Measurements from ENCODE around the gene NOB1. TPM values are rescaled to one million over a fixed set of nuclear protein-coding genes. Genes with fewer than 3 reads are reported as not detected.

NOB1 gene
- total RNA-seq, 4 donors from 2014 or later, result 15.9 to 50.5 (median 21.0) TPM

- Histone ChIP-seq H3K27ac (no peak overlapping the region), H3K27me3 (no peaks in the 10 kb centered on the region), H3K4me1 (no peaks in the 10 kb centered on the region), H3K4me3 (no peak overlapping the region), H3K36me3 (no peaks in the 10 kb centered on the region), H3K9me3 (no peaks in the 10 kb centered on the region)
- DNase-seq, result no peak
- intact Hi-C loops (cut with DNase I; ENCODE audit: low total_unique reads), result no loop called here
- TF ChIP-seq CTCF (IDR thresholded peaks at IDR 0.05), result no peak
- no peak for TF ChIP-seq POLR2A (IDR thresholded peaks at IDR 0.05)
Observed at GRCh38 chr16:69781118-69781517, 26.4 kb upstream of the NOB1 start.

- H3K27me3 ChIP-seq, result no peaks in the 10 kb centered on the region
- no peaks in the 10 kb centered on the region for H3K9me3 ChIP-seq
- H3K4me3 ChIP-seq, result no peak overlapping the region
- no peak for DNase-seq
- no peaks in the 10 kb centered on the region for H3K36me3 ChIP-seq
- H3K27ac ChIP-seq, result no peak overlapping the region
- no peaks in the 10 kb centered on the region for H3K4me1 ChIP-seq
- intact Hi-C loops (cut with DNase I; ENCODE audit: low total_unique reads), result no loop called here
- no peak for TF ChIP-seq POLR2A (IDR thresholded peaks at IDR 0.05)
- no peak for TF ChIP-seq CTCF (IDR thresholded peaks at IDR 0.05)
Observed at GRCh38 chr16:69779724-69780123, 25.0 kb upstream of the NOB1 start.

GRCh38 chr16:69775563-69775962, 20.8 kb upstream of the NOB1 start:
- no peak for TF ChIP-seq POLR2A (IDR thresholded peaks at IDR 0.05)
- no peak for TF ChIP-seq CTCF (IDR thresholded peaks at IDR 0.05)
- intact Hi-C loops (cut with DNase I; ENCODE audit: low total_unique reads), result no loop called here
- no peaks in the 10 kb centered on the region for H3K4me1 ChIP-seq
- no peaks in the 10 kb centered on the region for H3K27me3 ChIP-seq
- no peaks in the 10 kb centered on the region for H3K36me3 ChIP-seq
- DNase-seq, result no peak
- no peak overlapping the region for H3K27ac ChIP-seq
- H3K4me3 ChIP-seq, result no peak overlapping the region
- H3K9me3 ChIP-seq, result no peaks in the 10 kb centered on the region

GRCh38 chr16:69773260-69773947, 18.7 kb upstream of the NOB1 start:
- Histone ChIP-seq H3K27me3 (no peaks in the 10 kb centered on the region), H3K9me3 (no peaks in the 10 kb centered on the region), H3K4me3 (no peak overlapping the region), H3K4me1 (no peaks in the 10 kb centered on the region), H3K36me3 (no peaks in the 10 kb centered on the region), H3K27ac (no peak overlapping the region)
- intact Hi-C loops (cut with DNase I; ENCODE audit: low total_unique reads), result no loop called here
- DNase-seq, result no peak
- TF ChIP-seq CTCF (IDR thresholded peaks at IDR 0.05), result no peak
- TF ChIP-seq POLR2A (IDR thresholded peaks at IDR 0.05), result no peak

- no peaks in the 10 kb centered on the region for H3K36me3 ChIP-seq
- no peaks in the 10 kb centered on the region for H3K27me3 ChIP-seq
- intact Hi-C loops (cut with DNase I; ENCODE audit: low total_unique reads), result no loop called here
- DNase-seq, result no peak
- no peaks in the 10 kb centered on the region for H3K9me3 ChIP-seq
- no peak overlapping the region for H3K4me3 ChIP-seq
- H3K4me1 ChIP-seq, result no peaks in the 10 kb centered on the region
- TF ChIP-seq POLR2A (IDR thresholded peaks at IDR 0.05), result no peak
- TF ChIP-seq CTCF (IDR thresholded peaks at IDR 0.05), result no peak
- no peak overlapping the region for H3K27ac ChIP-seq
Observed at GRCh38 chr16:69771651-69771967, 16.9 kb upstream of the NOB1 start.
